GM23338 (cell line): ENCODE measurements around the gene ARSB.

ENCODE experiments used
- CTCF ChIP-seq, 2 experiments: fragments of 200-600 bp in 1 of 2; sonication (generic) in 1 of 2; conservative IDR thresholded peaks; 2 replicates each; pipeline versions ENCODE4 v1.5.1 to v1.6.1; 2016 to 2017; ENCODE audit warnings: antibody characterized with exemption in 2 of 2, low read depth in 2 of 2, mild to moderate bottlenecking in 2 of 2, moderate library complexity in 1 of 2
- EZH2 ChIP-seq: fragments of 200-600 bp; sonication (generic); IDR thresholded peaks from one replicate; pipeline ENCODE4 v1.8.0; 2017; ENCODE audit warnings: antibody characterized with exemption, mild to moderate bottlenecking, low read depth; ENCODE audit not compliant: unreplicated experiment
- EZH2phosphoT487 ChIP-seq: fragments of 200-600 bp; sonication (generic); IDR thresholded peaks from one replicate; pipeline ENCODE4 v1.8.1; 2018; ENCODE audit warnings: antibody characterized with exemption; ENCODE audit not compliant: unreplicated experiment
- JUNB ChIP-seq: IDR thresholded peaks from one replicate; pipeline ENCODE4 v1.6.1; 2016; ENCODE audit warnings: antibody characterized with exemption; ENCODE audit not compliant: unreplicated experiment
- NANOG ChIP-seq: IDR thresholded peaks from 2 replicates; pipeline ENCODE4 v1.6.1; 2016; ENCODE audit warnings: antibody characterized with exemption, borderline replicate concordance
- POLR2AphosphoS5 ChIP-seq: IDR thresholded peaks from 2 replicates; pipeline ENCODE4 v1.6.1; 2016; ENCODE audit warnings: antibody characterized with exemption, low read depth
- REST ChIP-seq: IDR thresholded peaks from one replicate; pipeline ENCODE4 v1.6.1; 2018; ENCODE audit warnings: antibody characterized with exemption; ENCODE audit not compliant: unreplicated experiment
- ZNF114 ChIP-seq: fragments of 250-450 bp; sonication (Bioruptor Pico); IDR thresholded peaks from 2 replicates; pipeline ENCODE4 v1.5.0; 2020; ENCODE audit warnings: mild to moderate bottlenecking, moderate library complexity
- ZNF331 ChIP-seq: fragments of 250-450 bp; sonication (Bioruptor Pico); IDR thresholded peaks from 2 replicates; pipeline ENCODE4 v1.5.0; 2020; ENCODE audit warnings: low read depth, mild to moderate bottlenecking, moderate library complexity

GRCh38 chr5:78985116-78985724, at the start of gene ARSB:
- TF ChIP-seq EZH2phosphoT487 (no peak), CTCF (conservative IDR thresholded peaks at IDR 0.05; ENCODE audit: low read depth in 2 of 2) (no peak), REST (no peak), POLR2AphosphoS5 (no peak), NANOG (no peak), EZH2 (no peak), ZNF331 (CRISPR knock-in tag) (no peak), JUNB (no peak), ZNF114 (no peak)
